ENCODE data around the gene DYNLL1.

DNA sequence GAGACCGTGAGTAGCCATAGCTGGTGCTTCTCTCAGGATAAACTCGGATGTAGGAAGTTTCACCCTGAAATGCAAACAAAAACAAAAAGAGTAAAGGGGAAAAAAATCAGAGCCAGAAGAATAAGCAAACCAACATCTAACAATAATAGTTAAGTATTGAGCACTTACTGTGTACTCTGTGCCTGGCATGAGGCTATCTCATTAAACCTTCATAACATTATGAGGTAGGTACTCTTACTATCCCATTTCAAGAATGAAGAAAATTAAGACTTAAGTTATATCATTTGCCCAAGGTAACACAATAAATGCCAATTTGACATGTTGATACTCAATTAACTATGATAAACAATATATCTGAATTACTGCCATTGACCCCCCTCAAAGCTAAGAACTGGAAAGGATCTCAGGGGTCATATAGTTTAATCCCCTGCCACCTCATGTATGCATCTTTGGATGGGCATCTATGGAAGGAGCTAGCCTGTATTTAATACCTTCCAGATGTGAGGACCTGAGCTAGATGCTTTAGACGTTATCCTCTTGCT, 33.7 kb upstream of the DYNLL1 start:
- TF ChIP-seq, protein P1, sequence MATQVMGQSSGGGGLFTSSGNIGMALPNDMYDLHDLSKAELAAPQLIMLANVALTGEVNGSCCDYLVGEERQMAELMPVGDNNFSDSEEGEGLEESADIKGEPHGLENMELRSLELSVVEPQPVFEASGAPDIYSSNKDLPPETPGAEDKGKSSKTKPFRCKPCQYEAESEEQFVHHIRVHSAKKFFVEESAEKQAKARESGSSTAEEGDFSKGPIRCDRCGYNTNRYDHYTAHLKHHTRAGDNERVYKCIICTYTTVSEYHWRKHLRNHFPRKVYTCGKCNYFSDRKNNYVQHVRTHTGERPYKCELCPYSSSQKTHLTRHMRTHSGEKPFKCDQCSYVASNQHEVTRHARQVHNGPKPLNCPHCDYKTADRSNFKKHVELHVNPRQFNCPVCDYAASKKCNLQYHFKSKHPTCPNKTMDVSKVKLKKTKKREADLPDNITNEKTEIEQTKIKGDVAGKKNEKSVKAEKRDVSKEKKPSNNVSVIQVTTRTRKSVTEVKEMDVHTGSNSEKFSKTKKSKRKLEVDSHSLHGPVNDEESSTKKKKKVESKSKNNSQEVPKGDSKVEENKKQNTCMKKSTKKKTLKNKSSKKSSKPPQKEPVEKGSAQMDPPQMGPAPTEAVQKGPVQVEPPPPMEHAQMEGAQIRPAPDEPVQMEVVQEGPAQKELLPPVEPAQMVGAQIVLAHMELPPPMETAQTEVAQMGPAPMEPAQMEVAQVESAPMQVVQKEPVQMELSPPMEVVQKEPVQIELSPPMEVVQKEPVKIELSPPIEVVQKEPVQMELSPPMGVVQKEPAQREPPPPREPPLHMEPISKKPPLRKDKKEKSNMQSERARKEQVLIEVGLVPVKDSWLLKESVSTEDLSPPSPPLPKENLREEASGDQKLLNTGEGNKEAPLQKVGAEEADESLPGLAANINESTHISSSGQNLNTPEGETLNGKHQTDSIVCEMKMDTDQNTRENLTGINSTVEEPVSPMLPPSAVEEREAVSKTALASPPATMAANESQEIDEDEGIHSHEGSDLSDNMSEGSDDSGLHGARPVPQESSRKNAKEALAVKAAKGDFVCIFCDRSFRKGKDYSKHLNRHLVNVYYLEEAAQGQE (IDR thresholded peaks at IDR 0.05; ENCODE audit: unreplicated experiment): no peak
- TF ChIP-seq CREB1 (CRISPR knock-in tag; IDR thresholded peaks at IDR 0.05; ENCODE audit: low read depth): no peak

Data from GM23338 (cell line).